ENCODE data around the gene SNRNP200.

The SNRNP200 gene

DNA sequence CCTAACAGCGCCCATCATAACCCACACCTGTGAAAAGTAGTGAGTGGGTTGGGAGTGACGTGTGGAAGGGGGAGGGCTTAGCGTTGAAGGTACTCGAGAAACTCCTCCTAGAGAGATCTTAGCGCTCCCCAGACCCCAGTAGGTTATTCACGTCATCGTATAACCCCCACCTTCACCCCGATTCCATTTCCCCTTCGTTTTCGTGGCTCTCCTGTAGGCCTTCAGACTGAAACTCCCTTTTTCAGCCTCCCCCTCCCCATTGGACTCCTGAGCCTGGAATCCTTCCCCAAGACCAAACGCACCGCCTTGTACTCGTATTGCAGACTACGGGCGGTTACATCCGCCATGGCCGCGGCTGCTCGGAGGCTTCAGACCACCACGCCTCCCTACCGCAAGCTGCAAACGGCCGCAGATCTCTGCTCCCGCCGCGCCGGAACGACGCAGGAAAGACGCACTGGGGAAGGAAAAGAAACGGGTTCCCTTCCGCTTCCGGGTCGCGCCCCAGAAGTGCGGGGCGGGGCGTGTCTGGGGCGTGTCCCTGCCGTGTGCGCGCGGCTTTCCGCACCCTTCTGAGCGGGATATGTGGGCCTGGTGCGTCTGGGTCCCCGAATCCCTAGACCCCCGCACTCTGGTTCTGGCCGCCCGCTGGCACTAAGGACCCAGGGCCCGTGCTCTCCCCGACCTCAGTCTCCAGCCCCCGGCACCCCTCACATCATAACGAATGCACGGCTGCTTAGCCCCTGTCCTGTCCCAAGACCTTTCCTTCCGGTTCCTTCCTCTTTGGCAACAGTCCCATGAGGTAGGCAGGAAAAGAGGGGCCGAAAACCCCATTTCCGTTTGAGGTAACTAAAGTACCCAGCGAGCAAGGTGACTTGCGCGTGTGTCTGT is at the start of gene SNRNP200:
TSS of gene SNRNP200 (minus strand) at position 456 of the 888 bp plus-strand sequence. CDS start at position 347, 109 bp downstream.
- DNase-seq, result peak; percentile 76

DNA sequence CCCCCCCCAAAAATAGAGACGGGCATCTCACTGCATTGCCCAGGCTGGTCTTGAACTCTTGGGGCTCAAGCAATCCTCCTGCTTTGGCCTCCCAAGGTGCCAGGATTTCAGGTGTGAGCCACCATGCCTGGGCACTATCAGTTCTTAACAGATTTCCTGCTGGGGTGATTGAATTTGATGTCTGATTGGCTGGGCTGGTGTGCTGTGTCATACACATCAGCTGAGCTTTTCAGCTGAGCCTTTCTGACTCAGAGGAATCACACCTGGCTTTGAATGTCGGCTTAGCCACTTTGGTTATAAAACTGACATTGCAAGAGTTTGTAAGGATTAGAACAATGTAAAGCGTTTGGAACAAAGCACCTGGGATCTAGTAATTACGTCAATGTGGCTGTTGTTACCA is 49.1 kb upstream of the SNRNP200 start:
- no peak for DNase-seq

DNA sequence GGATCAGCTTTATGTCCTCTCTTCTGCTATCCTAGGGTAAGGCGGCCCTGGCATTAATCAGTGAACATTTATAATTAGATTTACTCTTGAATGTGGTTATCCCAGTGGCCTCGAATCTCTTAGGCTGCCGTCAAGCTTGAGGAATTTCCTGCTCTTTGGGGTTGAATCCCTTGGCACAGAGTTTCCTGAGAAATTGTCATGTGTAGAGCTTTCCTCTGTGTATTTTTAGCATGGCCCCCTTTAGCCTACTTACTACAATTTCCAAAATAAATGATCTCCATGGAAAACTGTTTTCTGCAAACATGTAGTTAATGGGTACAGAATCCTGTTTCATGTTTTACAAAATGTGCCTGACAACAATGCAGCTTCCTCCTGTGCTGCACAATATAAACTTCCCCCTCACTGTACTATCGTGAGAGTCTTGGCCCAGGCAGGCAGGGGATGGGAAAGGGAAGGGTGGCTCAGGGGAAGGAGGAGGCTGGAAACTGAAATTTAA is 48.3 kb upstream of the SNRNP200 start:
- DNase-seq, result no peak

DNA sequence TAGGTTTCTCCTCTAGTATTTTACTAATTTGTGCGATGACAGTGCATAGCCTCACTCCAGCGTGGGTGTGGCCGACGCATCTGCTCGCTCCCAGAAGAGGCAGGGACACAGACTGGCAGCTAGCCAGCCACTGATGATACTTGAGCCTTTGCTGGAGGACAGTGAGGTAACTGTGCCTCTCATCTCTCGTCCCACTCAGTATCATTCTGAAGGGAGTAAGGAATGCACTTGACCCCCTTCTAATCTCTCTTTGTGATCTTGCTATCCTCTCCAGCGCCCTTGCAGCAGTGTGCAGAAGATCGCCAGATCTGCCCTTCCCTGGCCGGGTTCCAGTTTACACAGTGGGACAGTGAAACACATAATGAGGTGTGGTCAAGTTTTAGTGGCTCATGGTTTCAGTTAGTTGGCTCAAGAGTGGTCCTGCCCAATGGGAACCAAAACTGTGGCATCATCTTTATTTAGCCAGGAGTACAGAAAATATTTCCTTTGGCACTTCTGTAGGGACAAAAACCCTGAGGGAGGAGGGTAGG is 47.8 kb upstream of the SNRNP200 start:
- DNase-seq, result peak; percentile 34

DNA sequence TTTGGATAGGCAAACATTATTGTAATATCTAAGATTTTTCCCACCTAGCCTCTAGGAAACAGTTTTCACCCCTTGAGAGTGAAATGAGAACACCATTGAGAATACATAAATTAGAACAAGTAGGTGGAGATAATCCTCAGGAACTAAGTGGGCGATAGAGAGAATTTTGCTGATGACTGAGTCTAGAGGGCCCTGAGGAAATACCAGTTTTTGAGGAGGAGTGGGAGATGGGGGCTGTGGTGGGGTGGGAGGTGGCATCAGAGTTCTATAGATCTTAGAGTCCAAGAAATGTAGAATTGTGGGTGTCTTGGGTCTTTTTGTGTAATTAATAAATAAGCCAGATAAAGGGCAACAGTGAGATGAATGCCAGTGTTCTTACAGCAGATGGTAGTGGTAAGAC is 42.0 kb upstream of the SNRNP200 start:
- DNase-seq, result no peak

DNA sequence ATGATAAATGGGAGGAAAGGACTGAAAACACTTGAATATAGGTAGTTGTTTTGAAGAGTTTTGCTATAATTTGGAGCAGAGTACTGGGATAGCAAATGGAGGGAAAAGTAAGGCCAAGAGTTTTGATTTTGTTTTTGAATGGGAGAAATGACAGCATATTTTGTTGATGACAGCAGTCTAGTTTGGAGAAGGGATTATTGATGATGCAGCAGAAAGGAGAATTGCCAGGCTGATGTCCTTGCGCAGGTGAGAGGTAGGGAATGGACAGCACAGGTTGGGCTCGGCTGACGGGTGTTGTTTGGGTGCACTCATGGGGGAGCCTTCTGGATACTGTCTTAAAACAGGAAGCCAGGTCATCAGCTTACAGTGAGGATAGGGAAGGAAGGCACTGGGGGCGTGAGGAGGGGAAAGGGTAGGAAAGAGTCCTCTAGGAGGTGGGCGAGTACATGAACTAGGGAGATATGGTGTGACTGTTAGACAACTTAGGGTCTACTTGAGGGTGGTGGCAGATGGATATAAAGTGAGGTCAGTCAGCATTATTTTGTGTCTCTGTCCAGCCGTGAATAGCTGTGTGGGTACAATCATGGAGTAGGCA is 40.6 kb upstream of the SNRNP200 start:
- DNase-seq, result no peak

DNA sequence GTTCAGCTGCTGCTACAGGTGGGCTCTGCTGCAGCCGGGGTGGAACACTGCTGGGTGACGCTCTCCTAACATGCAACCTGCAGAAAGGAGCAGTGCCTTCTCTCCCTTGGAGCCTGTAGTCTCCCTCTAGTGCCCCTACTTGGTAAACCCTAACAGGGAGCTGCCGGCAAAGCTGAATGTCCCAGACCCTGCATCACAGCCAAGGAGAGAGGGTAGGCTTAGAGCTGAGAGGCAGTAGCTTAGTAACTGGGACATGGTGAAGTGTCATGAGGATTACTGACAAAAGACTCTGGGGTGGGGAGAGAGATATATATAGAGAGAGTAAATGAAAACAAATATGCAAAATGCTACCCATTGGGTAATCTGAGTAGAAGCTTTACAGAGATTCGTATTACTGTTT is 40.1 kb upstream of the SNRNP200 start:
- DNase-seq, result no peak

DNA sequence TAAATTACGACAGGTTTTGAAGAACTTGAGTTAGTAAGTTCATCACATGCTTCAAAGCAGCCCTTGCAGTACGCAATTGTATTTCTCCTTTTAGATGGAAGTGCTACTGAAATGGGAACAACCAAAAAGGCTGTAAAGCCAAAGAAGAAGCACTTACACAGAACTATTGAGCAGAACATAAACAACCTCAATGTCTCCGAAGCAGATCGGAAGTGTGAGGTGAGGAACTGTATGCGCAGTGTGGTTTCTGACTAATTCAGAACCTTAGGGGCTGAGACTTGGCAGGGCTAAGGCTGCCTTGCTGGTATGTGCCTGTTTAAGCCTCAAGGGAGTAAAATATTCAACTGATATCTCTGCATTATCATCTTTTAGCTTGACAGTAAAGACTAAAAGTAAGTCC is 38.7 kb upstream of the SNRNP200 start:
- DNase-seq, result no peak

DNA sequence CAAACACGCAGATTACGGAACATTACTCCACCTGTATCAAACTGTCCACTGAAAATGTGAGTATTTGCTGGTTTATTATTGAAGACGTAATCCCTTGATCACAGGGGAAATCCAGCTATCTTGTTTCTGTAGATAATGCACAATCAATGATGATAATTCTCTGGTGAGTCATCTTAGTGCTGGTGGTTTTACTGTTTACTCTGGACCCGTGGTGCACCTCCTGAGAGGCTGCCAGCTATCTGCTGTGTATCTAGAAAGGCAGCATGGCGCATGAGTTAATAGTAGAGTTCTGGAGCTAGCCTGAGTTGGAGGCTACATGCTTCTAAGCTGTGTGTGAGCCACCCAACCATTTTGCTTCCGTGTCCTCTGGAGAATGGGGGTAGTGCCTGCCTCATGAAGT is 36.7 kb upstream of the SNRNP200 start:
- DNase-seq, result no peak

DNA sequence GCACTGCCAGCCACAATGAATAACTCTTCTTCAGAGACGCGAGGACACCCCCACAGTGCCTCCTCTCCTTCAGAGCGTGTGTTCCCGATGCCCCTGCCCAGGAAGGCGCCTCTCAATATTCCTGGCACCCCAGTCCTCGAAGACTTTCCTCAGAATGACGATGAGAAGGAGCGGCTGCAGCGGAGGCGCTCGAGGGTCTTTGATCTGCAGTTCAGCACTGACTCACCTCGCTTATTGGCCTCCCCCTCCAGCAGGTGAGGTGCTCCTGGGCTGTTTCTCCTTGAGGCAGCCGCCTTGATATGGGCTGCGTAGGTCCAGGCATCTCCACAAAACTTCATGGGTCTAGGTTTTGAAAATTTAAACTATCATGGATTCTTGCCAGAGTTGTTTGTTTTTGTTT is 36.3 kb upstream of the SNRNP200 start:
- DNase-seq, result no peak

DNA sequence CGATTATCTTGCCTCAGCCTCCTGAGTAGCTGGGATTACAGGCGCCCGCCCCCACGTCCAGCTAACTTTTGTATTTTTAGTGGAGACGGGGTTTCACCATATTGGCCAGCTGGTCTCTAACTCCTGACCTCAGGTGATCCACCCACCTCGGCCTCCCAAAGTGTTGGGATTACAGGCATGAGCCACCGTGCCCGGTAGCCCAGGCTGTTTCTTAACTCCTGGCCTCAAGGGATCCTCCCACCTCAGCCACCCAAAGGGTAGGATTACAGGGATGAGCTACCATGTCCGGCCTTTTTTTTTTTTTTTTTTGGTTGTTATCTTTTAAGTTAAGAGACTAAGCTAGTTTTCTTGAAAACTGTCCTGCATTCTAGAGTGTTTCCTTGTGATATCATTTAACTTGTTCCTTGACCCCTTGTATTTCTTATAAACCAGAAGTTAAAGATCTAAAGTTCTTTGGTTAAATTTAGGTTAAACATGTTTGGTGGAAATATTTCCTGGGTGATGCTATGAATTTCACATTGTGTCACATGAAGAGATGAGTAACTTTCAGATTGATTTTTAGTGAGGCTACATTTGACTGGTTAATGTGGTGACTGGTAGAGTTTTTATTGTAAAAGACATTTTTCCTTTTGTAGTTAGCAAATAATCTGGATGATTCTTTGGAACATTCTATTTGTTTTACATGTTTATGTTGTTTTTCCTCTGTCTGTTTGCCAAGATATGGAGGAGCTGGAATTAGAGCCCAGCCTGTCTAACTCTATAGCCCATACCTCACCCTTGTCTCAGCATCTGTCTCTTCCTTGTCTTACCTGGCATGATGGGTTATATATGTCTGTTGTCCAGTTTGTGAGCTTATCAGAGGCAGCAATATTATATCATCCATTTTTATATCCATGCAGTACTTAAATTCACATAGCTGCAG is 35.4 kb upstream of the SNRNP200 start:
- no peak for DNase-seq

DNA sequence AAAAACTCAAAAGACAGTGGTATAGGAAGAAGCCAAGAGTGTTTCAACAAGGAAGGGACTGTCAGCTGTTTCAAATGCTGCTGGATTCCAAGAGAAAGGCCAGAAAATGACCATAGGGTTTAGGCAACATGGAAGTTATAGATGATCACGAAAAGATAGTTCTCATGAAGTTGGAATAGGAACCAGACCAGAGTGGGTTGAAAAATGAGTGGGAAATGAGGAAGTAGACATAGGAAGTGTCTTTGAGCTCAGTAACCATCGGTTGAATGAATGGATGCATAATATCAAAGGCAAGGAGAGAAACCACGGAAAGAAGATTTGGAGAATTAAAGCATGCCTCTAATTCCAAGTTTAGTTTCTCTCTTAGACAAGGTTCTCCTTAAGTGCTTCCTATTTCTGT is 31.5 kb upstream of the SNRNP200 start:
- DNase-seq, result no peak

DNA sequence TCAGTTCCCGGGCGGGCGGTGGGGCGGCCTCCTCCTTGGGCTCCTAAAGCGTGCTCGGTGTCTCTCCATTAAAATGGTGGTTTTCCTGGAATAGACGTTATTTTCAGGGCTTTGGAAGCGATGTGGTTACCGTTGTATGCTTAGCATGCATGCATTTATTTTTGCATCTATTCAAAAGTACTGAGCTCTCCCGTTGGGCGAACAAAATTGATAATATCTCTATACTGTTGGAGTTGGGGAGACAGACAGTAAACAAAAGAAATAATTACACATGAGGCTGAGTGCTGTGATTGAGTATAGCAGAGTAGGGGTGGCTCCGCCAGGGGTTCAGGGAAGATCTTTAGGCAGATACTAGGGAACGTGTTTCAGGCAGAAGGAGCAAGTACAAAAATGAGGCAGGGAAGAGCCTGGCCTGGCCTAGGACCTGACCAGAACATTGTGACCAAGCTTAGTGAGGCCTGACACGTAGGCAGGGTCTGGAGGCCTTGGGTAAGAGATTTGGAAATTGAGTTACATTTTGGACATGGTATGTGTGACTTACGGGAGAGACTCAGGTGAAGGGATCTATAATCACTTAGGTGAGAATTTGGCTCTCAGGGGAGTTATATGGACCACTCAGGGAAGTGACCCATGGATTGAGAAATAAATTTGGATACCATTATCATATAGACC is 30.9 kb upstream of the SNRNP200 start:
- no peak for DNase-seq

DNA sequence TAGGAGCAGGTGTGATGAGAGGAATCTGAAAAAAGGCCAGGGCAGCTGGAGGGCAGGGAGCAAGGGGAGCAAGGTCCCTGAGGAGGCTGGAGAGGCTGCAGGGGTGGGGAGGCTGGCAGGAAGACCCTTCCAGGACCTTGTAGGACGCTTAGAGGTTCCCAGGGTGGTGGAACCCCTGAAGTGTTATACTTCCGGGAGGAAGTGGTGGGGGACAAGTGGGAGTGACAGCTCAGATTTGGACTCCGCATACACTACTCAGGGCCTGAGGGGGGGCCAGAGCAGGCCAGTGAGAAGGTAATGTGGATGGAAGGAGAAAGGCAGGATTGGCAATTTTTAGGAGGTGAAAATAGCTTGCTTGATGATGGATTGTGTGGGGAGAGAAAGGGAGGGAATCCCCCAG is 28.4 kb upstream of the SNRNP200 start:
- DNase-seq, result no peak

DNA sequence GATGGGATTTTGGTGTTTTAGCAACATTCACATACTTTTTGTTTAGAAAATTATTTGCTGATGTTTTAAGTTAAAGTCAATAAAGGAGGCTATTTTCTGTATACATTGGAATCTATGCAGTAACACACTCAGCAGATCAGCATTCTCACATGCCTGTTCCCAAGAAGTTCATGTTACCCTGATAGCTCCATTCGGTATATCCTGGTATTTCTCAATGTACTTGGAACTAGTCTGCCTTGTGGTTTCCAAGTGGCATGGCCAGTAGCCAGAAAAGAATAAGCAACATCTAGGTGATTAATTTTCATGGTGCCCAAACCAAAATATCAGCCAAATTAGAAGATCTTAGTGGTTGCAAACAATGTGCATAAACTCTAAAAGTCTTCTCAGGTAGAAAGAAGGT is 25.1 kb upstream of the SNRNP200 start:
- no peak for DNase-seq

DNA sequence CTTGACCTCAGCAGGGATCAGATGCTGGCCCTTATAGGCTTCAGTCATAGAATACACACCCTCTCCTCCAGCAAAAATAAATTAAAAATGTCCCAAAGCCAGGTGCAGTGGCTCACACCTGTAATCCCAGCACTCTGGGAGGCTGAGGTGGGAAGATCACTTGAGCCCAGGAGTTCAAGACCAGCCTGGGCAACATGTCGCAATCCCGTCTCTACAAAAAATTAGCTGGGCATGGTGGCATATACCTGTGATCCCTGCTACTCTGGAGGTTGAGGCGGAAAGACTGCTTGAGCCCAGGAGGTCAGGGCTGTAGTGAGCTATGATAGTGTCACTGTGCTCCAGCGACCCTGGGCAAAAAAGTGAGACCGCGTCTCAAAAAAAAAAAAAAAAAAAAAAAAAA is 24.5 kb upstream of the SNRNP200 start:
- no peak for DNase-seq

DNA sequence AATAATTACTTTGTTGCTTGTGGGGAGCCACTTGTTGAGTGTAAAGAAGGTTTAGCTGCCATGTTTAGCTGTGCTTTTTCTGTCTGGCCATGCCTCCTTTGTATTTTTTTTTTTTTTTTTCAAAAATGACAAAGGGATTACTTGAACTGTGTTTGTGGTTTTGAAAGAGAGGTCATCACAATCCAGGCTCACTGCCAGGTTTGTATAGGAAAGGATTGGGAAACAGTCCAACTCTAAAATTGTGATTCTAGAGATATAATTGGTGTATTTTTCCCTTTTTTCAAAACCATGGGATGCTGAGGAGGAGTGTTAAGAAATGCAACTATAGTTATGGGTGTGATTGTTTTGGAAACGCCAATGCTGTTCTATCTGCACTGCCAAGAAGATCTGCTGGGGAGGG is 24.1 kb upstream of the SNRNP200 start:
- no peak for DNase-seq

DNA sequence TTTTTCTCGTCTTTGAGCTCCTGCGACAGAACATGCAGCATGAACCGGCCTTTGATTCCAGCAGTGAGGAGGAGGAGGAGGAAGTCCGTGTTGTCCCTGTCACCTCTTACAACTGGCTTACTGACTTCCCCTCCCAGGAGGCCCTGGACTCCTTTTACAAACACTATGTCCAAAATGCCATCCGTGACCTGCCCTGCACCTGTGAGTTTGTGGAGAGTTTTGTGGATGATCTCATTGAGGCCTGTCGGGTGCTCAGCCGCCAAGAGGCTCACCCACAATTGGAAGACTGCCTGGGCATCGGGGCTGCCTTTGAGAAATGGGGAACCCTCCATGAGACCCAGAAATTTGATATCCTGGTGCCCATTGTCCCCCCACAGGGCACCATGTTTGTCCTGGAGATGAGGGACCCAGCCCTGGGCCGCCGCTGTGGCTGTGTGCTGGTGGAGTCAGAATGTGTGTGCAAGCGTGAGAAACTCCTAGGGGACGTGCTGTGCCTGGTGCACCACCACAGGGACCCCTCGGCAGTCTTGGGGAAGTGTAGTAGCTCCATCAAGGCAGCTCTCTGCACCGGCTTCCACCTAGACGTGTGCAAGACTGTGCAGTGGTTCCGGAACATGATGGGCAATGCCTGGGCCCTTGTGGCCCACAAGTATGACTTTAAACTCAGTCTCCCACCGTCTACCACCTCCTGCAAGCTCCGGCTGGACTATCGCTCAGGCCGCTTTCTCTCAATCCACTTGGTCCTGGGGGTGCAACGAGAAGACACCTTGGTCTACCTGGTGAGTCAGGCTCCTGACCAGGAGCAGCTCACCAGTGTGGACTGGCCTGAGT is 21.9 kb upstream of the SNRNP200 start:
- DNase-seq, result no peak

DNA sequence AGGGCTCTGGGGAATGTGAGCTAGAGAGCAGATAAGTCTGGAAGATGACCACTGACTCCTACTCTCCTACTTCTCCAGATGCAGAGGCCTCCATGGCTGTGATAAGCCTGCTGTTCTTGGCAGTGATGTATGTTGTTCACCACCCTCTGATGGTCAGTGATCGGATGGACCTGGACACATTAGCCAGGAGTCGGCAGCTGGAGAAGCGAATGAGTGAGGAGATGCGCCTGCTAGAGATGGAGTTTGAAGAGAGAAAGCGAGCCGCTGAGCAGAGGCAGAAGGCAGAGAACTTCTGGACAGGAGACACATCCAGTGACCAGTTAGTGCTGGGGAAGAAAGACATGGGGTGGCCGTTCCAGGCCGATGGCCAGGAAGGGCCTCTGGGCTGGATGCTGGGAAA is 21.2 kb upstream of the SNRNP200 start:
- no peak for DNase-seq

DNA sequence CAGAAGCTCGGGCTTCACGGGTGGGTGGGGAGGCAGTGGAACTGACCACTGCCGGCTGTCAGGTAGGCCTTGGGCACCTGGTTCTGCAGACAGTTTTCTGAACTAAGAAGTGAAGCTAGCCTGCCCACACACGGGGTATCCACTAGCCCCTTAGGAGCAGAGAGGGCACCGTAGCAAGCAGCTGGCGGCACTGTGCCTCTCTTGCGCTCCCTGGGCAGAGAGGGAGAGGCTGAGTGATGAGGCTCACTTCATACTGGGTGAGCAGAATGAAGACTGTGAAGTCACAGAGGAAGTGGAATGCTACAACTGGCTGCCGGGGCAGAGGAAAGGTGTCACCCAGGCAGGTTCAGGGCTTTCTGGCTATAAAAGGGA is 20.5 kb upstream of the SNRNP200 start:
- DNase-seq, result no peak

DNA sequence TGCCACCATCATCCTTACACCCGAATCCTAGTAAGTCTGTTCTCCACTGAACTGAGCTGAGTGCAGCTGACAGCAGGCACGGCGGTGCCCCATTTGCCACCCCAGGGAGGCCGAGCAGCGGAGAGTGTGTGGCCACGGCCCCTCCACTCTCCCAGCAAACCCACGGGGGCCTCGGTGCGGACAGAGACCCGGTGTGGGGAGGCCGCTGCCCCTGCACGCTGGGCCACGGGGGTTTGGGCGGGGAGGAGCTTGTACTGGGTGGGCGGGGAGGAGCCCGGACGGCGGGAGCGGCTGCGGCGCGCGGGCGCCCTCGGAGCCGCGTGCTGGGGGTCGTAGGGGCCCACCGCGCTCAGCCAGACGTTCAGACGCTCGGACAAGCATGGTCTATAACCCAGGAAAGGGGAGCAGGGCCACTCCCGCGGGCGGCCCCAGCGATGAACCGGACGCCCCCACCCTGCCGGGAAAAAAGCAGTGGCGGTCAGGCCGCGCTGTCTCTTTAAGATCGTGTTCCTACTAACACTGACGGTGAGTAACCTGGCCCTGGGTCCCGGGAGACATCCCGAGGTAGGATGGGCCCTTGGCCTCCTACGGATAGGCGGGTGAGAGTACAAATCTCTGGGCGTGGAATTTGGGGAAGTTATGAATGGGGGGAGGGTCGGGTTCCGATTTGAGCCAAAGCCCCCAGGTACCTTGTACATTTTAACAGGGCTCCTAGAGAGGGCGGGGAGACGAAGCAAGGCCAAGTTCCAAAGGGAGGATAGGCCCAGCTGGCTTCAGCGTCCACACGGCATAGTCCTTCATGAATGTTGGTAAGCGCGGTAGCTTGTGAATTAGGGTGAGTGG is 19.9 kb upstream of the SNRNP200 start, which contains the start of gene ITPRIPL1:
TSS of gene ITPRIPL1 (plus strand) at position 277 of the 843 bp plus-strand sequence. CDS start at position 800, 523 bp downstream.
- peak; percentile 37 for DNase-seq

Data from NCI-H1092 treated with DMSO at 0.1 percent for 48 hours (cell line).